Activated naive CD8-positive, alpha-beta T cell (primary cell): Measurements from ENCODE around the gene SRCIN1.
"Not testable (repeated sequence)": the region's sequence is repeated elsewhere in the genome, so short reads cannot be mapped to it uniquely, and the experiment has no call there.

Experiments
- H3K27ac Mint-ChIP-seq: one replicate; pipeline ENCODE4 v1.8.0; 2021; ENCODE audit warnings: mixed read lengths
- H3K27me3 Mint-ChIP-seq: one replicate; pipeline ENCODE4 v1.8.0; 2021; ENCODE audit warnings: mixed read lengths
- H3K36me3 Mint-ChIP-seq: one replicate; pipeline ENCODE4 v1.8.0; 2021; ENCODE audit warnings: mixed read lengths
- H3K4me1 Mint-ChIP-seq: one replicate; pipeline ENCODE4 v1.8.0; 2021; ENCODE audit warnings: low read depth, mixed read lengths
- H3K4me3 Mint-ChIP-seq: one replicate; pipeline ENCODE4 v1.8.0; 2021; ENCODE audit warnings: mild to moderate bottlenecking, mixed read lengths
- H3K9me3 Mint-ChIP-seq: one replicate; pipeline ENCODE4 v1.8.0; 2021; ENCODE audit warnings: low read depth, mixed read lengths

The SRCIN1 gene

GRCh38 chr17:38605841-38606645, at the start of gene SRCIN1:
Gene SRCIN1, minus strand, starts transcription at chr17:38605952. Its CDS starts 247 bp downstream, at chr17:38605705.
- H3K27me3 Mint-ChIP-seq, result peaks cover 21% of the 10 kb centered on the region
- no peak within 1 kb of the TSS for H3K27ac Mint-ChIP-seq
- H3K36me3 Mint-ChIP-seq, result no peaks in the 10 kb centered on the region
- H3K4me3 Mint-ChIP-seq, result peak within 1 kb of the TSS; percentile 66
- H3K9me3 Mint-ChIP-seq, result no peaks in the 10 kb centered on the region
- peaks cover 16% of the 10 kb centered on the region for H3K4me1 Mint-ChIP-seq

DNA sequence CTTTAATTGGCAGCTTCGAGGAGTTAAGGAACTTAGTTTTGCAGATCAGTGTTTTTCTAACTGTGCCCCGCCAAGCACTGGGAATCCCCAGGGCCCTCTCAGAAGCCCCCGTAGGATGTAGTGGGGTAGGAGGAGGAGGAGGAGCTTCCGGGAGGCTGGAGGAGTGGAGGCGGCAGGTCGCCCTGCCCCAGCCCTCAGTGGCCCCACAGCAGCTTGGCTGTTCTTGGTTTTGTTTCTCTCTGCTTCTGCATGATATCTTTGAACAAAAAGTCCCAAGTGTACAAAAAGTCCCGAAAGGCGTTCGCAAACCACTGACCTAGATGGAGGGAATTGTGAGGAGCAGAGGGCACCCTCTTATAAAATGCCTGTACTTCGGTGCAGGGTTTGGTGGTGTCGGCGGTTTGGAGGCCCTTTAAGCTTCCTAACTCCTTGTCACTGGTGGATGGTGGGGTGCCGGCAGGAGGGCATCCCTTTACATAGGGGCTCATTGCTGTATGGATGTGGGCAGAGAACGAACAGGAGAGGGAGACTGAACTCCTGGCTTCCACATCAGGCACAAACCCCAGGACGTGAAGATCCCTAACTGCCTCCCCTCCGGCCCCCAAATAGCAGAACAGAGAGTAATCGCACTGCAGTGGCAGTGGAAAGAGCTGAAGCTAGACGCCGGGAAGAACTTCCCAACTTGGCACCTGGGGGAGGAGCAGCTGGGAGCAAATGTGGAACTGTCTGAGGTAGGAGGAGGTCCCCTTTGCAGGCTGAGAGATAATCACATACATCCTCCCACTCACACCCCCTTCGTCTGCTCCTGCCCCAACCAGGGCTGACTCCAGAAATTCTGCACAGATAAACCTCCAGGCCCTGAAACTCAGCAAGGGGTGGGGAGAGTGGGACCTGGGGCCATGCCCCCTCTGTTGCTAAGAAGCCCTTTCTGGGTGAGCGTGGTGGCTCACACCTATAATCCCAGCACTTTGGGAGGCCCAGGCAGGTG, 49.0 kb upstream of the SRCIN1 start:
- H3K27ac Mint-ChIP-seq, result no peak overlapping the region
- no peaks in the 10 kb centered on the region for H3K36me3 Mint-ChIP-seq
- no peak overlapping the region for H3K4me3 Mint-ChIP-seq
- peaks cover 27% of the 10 kb centered on the region for H3K4me1 Mint-ChIP-seq
- no peaks in the 10 kb centered on the region for H3K9me3 Mint-ChIP-seq
- peaks cover 3% of the 10 kb centered on the region for H3K27me3 Mint-ChIP-seq

DNA sequence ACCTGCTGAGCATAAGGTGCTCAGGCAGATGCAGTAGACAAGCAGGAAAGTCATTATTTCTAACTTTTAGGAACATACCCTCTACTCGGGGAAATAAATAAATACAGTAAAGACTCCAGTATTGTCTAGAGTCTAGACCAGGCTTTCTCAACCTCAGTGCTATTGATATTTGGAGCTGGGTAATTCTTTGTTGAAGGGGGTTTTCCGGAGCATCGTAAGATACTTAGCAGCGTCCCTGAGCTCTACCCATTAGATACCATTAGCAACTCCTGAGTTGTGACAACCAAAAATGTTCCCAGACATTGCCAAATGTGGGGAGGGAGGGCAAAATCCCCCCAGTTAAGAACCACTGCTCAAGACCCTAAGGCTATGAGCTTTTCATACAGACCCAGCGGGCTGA, 47.9 kb upstream of the SRCIN1 start:
- H3K9me3 Mint-ChIP-seq, result no peaks in the 10 kb centered on the region
- peaks cover 3% of the 10 kb centered on the region for H3K27me3 Mint-ChIP-seq
- H3K4me3 Mint-ChIP-seq, result no peak overlapping the region
- H3K4me1 Mint-ChIP-seq, result peaks cover 24% of the 10 kb centered on the region
- H3K27ac Mint-ChIP-seq, result no peak overlapping the region
- no peaks in the 10 kb centered on the region for H3K36me3 Mint-ChIP-seq

DNA sequence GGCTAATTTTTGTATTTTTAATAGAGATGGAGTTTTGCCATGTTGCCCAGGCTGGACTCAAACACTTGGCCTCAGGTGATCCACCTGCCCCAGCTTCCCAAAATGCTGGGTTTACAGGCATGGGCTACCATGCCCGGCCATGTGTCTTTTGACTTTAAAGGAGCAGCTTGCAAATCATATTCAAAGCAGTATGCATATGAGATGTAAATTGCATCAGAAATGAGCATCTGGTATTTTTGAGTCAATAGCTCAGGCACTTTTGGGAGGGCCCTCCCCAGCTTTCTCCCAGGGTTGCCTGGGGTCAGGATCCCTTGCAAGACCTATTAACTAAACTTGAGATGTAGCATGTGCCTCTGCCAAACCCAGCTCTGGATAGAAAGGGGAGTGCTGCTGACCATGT, 47.5 kb upstream of the SRCIN1 start:
- H3K4me3 Mint-ChIP-seq, result no peak overlapping the region
- peaks cover 3% of the 10 kb centered on the region for H3K27me3 Mint-ChIP-seq
- no peak overlapping the region for H3K27ac Mint-ChIP-seq
- no peaks in the 10 kb centered on the region for H3K36me3 Mint-ChIP-seq
- H3K9me3 Mint-ChIP-seq, result no peaks in the 10 kb centered on the region
- peaks cover 19% of the 10 kb centered on the region for H3K4me1 Mint-ChIP-seq

DNA sequence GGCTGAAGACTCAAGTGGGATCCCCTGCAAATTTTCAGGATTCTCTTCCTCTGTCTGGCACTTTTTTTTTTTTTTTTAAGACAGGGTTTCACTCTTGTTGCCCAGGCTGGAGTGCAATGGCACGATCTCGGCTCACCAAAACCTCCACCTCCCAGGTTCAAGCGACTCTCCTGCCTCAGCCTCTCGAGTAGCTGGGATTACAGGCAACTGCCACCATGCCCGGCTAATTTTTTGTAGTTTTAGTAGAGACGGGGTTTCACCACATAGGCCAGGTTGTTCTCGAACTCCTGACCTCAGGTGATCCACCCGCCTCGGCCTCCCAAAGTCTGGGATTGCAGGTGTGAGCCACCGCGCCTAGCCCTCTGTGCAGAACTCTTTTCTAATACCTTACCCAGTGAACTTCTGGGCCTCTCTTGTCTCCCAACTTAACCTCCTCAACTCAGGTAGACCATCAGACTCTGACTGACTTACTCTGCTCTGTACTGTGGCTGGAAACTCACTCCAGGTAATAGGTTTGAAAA, 45.0 kb upstream of the SRCIN1 start:
- not testable (repeated sequence) for H3K36me3 Mint-ChIP-seq, H3K4me1 Mint-ChIP-seq, H3K9me3 Mint-ChIP-seq, H3K27ac Mint-ChIP-seq, H3K4me3 Mint-ChIP-seq, H3K27me3 Mint-ChIP-seq

DNA sequence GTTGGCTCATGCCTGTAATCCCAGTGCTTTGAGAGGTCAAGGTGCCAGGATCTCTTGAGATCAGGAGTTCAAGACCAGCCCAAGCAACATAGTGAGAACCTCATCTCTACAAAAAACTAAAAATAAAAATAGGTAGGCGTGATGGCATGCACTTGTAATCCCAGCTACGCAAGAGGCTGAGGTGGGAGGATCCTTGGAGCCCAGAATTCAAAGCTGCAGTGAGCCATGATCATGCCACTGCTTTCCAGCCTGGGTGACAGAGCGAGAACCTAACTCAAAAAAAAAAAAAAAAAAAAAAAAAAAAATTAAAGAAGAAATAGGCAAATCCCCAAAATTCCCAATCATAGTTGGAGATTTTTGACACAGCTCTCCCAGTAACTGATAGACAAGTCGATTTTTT, 32.2 kb upstream of the SRCIN1 start:
- Mint-ChIP-seq H3K27ac (no peak overlapping the region), H3K4me3 (no peak overlapping the region), H3K9me3 (no peaks in the 10 kb centered on the region), H3K27me3 (peaks cover 12% of the 10 kb centered on the region), H3K36me3 (no peaks in the 10 kb centered on the region), H3K4me1 (no peaks in the 10 kb centered on the region)

DNA sequence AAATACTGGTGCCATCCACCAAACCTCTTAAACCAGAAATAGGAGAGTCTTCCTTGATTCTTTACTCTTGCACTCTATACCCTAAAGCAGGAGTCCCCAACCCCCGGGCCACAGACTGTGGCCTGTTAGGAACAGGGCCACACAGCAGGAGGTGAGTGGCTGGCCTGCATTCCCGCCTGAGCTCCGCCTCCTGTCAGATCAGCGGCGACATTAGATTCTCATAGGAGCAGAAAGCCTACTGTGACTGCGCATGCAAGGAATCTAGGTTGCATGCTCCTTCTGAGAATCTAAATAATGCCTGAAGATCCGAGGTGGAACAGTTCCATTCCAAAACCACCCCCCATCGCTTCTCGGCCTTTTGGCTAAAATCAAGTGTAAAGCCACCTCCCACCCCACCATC, 30.3 kb upstream of the SRCIN1 start:
- Mint-ChIP-seq H3K27ac (no peak overlapping the region), H3K36me3 (no peaks in the 10 kb centered on the region), H3K9me3 (no peaks in the 10 kb centered on the region), H3K4me3 (no peak overlapping the region), H3K27me3 (peaks cover 9% of the 10 kb centered on the region), H3K4me1 (no peaks in the 10 kb centered on the region)

- Mint-ChIP-seq H3K36me3 (no peaks in the 10 kb centered on the region), H3K4me3 (no peak overlapping the region), H3K9me3 (no peaks in the 10 kb centered on the region), H3K4me1 (no peaks in the 10 kb centered on the region), H3K27ac (no peak overlapping the region), H3K27me3 (peaks cover 8% of the 10 kb centered on the region)
Measured at GRCh38 chr17:38632334-38632733, 26.6 kb upstream of the SRCIN1 start.

DNA sequence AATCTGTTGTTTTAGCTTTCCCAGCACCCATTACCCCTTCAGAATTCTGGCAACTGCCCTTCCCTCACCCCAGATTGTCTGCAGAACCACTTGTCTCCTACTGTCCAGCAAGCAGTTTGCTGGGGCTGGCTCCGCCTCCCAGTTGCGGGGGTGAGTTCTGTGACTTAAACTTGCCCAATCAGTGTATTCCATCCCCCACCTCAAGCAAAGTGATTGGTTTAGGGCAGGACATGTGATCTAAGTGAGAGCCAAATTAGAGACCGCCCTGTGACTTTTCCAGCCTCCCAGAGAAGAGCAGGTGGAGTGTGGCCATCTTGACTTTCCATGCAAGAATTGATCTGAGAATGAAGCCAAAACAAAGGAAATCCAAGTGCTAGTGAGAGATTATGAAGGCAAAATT, 22.7 kb upstream of the SRCIN1 start:
- Mint-ChIP-seq H3K27ac (no peak overlapping the region), H3K36me3 (no peaks in the 10 kb centered on the region), H3K9me3 (no peaks in the 10 kb centered on the region), H3K27me3 (peaks cover 11% of the 10 kb centered on the region), H3K4me3 (no peak overlapping the region), H3K4me1 (peaks cover 2% of the 10 kb centered on the region)

DNA sequence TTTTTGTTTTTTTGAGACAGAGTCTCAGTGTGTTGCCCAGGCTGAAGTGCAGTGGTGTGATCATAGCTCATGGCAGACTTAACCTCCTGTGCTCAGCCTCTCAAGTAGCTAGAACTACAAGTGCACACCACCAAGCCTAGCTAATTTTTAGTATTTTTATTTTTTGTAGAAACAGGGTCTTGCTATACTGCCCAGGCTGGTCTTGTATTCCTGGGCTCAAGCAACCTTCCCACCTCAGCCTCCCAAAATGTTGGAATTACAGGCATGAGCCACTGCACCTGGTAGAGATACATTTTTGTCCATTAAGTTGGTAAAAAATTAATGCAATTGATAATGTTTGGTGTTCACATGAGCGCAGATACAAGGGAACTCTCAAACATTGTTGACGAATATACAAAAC, 22.2 kb upstream of the SRCIN1 start:
- Mint-ChIP-seq H3K27me3 (peaks cover 11% of the 10 kb centered on the region), H3K27ac (no peak overlapping the region), H3K36me3 (no peaks in the 10 kb centered on the region), H3K9me3 (no peaks in the 10 kb centered on the region), H3K4me1 (peaks cover 2% of the 10 kb centered on the region), H3K4me3 (no peak overlapping the region)

GRCh38 chr17:38626606-38627226, 21.0 kb upstream of the SRCIN1 start:
- peaks cover 11% of the 10 kb centered on the region for H3K27me3 Mint-ChIP-seq
- not testable (repeated sequence) for H3K27ac Mint-ChIP-seq, H3K4me3 Mint-ChIP-seq, H3K4me1 Mint-ChIP-seq, H3K9me3 Mint-ChIP-seq, H3K36me3 Mint-ChIP-seq

DNA sequence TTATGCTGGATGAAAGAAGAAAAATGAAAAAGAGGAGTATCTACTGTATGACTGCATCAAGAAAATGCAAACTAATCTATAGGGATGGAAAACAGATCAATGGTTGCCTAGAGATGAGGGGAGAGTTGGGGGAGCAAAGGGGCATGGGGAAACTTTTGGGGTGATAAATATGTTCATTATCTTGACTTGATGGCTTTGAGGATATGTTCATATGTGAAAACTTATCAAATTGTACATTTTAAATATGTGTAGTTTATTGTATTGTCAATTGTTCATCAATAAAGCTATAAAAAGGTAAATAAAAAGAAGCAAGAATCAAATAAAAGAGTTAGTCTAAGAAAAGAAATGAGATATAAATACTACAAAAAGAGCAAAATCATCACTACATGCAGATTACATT, 19.7 kb upstream of the SRCIN1 start:
- H3K27me3 Mint-ChIP-seq, result peaks cover 17% of the 10 kb centered on the region
- H3K4me3 Mint-ChIP-seq, result no peak overlapping the region
- H3K36me3 Mint-ChIP-seq, result no peaks in the 10 kb centered on the region
- no peak overlapping the region for H3K27ac Mint-ChIP-seq
- H3K9me3 Mint-ChIP-seq, result no peaks in the 10 kb centered on the region
- H3K4me1 Mint-ChIP-seq, result peaks cover 2% of the 10 kb centered on the region

GRCh38 chr17:38624782-38625355, 19.1 kb upstream of the SRCIN1 start:
- not testable (repeated sequence) for H3K9me3 Mint-ChIP-seq, H3K36me3 Mint-ChIP-seq, H3K4me1 Mint-ChIP-seq, H3K27ac Mint-ChIP-seq, H3K4me3 Mint-ChIP-seq
- peaks cover 17% of the 10 kb centered on the region for H3K27me3 Mint-ChIP-seq

DNA sequence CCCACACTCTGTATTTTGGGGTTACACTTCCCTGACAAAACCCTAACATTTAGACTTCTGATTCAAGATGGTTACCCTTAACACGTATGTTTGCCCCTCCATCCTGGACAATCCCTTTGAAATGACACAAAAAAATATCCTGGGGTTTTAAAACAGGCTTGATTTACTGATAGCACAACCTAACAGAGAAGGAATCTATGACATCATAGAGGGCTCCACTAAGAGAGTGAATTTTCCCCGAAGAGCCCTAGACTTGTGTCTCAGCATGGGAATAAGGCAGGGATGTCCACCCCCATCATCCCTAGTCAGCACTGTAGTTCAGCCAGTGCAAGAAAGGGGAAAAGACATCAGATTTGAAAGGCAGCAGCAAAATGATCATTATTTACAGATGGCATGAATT, 15.8 kb upstream of the SRCIN1 start:
- Mint-ChIP-seq H3K9me3 (no peaks in the 10 kb centered on the region), H3K36me3 (no peaks in the 10 kb centered on the region), H3K4me3 (no peak overlapping the region), H3K27me3 (peaks cover 11% of the 10 kb centered on the region), H3K4me1 (peaks cover 2% of the 10 kb centered on the region), H3K27ac (no peak overlapping the region)
